ENCODE results near the gene PRKAG1.

GRCh38 chr12:49023812-49024211 lies 5.2 kb upstream of the PRKAG1 start:
- TF ChIP-seq ATF3 (CRISPR knock-in tag; conservative IDR thresholded peaks at IDR 0.05) (no peak), PREB (CRISPR knock-in tag; IDR thresholded peaks at IDR 0.05; ENCODE audit: borderline replicate concordance) (no peak), CTCF (IDR thresholded peaks at IDR 0.05) (no peak), ZBTB43 (CRISPR knock-in tag; IDR thresholded peaks at IDR 0.05) (no peak), TEAD1 (CRISPR knock-in tag; IDR thresholded peaks at IDR 0.05) (no peak), ATF2 (CRISPR knock-in tag; IDR thresholded peaks at IDR 0.05; ENCODE audit: borderline replicate concordance, low read depth) (no peak), MLX (CRISPR knock-in tag; IDR thresholded peaks at IDR 0.05) (no peak), ZNF138 (CRISPR knock-in tag; conservative IDR thresholded peaks at IDR 0.05) (no peak), ZNF232 (CRISPR knock-in tag; IDR thresholded peaks at IDR 0.05) (no peak), MAX (CRISPR knock-in tag; IDR thresholded peaks at IDR 0.05) (no peak)
